Body of pancreas (tissue), 4 donors: Measurements from ENCODE around the gene ATXN1.
"Not testable (repeated sequence)": the region's sequence is repeated elsewhere in the genome, so short reads cannot be mapped to it uniquely, and the experiment has no call there.

Experiments
- CTCF ChIP-seq, 7 experiments: fragments of 450-650 bp in 4 of 7; fragments of 200-600 bp in 3 of 7; sonication (generic) in 3 of 7; IDR thresholded peaks; one replicate each; pipeline ENCODE4 v1.5.1; 2016 to 2019; ENCODE audit warnings: antibody characterized with exemption in 7 of 7
- POLR2A ChIP-seq, 3 donors: fragments of 450-650 bp; IDR thresholded peaks; one replicate each; pipeline ENCODE4 v1.6.1; 2016; ENCODE audit warnings: antibody characterized with exemption in 3 of 3, mild to moderate bottlenecking in 2 of 3

- not testable (repeated sequence) for TF ChIP-seq CTCF, POLR2A (IDR thresholded peaks at IDR 0.05)
These were observed 498.5 kb downstream of the ATXN1 start for GRCh38 chr6:16262773-16263172.
